Mesothelial cell of epicardium (in vitro differentiated cells): ENCODE measurements around the gene DKK3. TPM values are rescaled to one million over a fixed set of nuclear protein-coding genes. Genes with fewer than 3 reads are reported as not detected.

Source experiments
- DNase-seq, 2 experiments: peaks; one replicate each; pipeline ENCODE4 v3.0.0; 2021; ENCODE audit warnings: low spot score in 2 of 2; ENCODE audit not compliant: unreplicated experiment in 2 of 2
- H3K27ac Mint-ChIP-seq: 2 replicates; pipeline ENCODE4 v1.8.0; 2021; ENCODE audit warnings: mixed read lengths
- H3K27me3 Mint-ChIP-seq: 2 replicates; pipeline ENCODE4 v1.8.0; 2021; ENCODE audit warnings: low read depth, mixed read lengths
- H3K36me3 Mint-ChIP-seq: 2 replicates; pipeline ENCODE4 v1.8.0; 2021; ENCODE audit warnings: mixed read lengths
- H3K4me1 Mint-ChIP-seq: 2 replicates; pipeline ENCODE4 v1.8.0; 2021; ENCODE audit warnings: mixed read lengths
- H3K4me3 Mint-ChIP-seq: 2 replicates; pipeline ENCODE4 v1.8.0; 2021; ENCODE audit warnings: mild to moderate bottlenecking, moderate library complexity, mixed read lengths
- H3K9me3 Mint-ChIP-seq: 2 replicates; pipeline ENCODE4 v1.8.0; 2021; ENCODE audit warnings: mixed read lengths
- total RNA-seq: library from RNA; stranded (reverse); gene quantifications from 3 replicates; pipeline ENCODE4 v1.2.1, GENCODE V29; 2021
- TF ChIP-seq, protein P1 (sequence below): fragments of 200-600 bp; sonication (generic); IDR thresholded peaks from one replicate; pipeline ENCODE4 v1.5.0; 2021; ENCODE audit warnings: antibody characterized with exemption; ENCODE audit not compliant: unreplicated experiment

Gene DKK3
- total RNA-seq, 1 donor from 2014 or later: 29.7 TPM

DNA sequence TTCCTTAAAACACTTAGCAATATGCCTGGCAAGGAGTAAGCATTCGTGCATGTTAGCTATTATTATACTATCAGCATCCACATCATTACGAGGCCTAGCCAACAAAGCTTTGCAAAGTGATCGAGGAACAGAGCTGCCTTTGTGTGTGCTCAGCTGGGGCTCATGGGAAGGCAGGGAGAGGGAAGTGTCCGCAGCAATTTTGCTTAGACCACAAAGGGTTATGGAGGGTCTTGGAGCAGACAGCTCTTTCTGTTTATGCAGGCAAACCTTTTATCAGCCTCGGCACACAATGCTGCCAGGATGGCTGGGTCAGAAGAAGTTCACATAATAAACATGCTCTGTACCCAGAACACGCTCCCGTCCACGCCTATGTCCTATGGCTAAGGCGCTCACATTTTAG is 10.9 kb upstream of the DKK3 start:
- TF ChIP-seq, protein P1, sequence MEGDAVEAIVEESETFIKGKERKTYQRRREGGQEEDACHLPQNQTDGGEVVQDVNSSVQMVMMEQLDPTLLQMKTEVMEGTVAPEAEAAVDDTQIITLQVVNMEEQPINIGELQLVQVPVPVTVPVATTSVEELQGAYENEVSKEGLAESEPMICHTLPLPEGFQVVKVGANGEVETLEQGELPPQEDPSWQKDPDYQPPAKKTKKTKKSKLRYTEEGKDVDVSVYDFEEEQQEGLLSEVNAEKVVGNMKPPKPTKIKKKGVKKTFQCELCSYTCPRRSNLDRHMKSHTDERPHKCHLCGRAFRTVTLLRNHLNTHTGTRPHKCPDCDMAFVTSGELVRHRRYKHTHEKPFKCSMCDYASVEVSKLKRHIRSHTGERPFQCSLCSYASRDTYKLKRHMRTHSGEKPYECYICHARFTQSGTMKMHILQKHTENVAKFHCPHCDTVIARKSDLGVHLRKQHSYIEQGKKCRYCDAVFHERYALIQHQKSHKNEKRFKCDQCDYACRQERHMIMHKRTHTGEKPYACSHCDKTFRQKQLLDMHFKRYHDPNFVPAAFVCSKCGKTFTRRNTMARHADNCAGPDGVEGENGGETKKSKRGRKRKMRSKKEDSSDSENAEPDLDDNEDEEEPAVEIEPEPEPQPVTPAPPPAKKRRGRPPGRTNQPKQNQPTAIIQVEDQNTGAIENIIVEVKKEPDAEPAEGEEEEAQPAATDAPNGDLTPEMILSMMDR: no peak
- DNase-seq: no peak
- peak overlapping the region; percentile 59 for H3K27ac Mint-ChIP-seq
- H3K4me3 Mint-ChIP-seq: no peak overlapping the region
- peaks cover 7% of the 10 kb centered on the region for H3K36me3 Mint-ChIP-seq
- H3K9me3 Mint-ChIP-seq: peaks cover 19% of the 10 kb centered on the region
- H3K27me3 Mint-ChIP-seq: no peaks in the 10 kb centered on the region
- H3K4me1 Mint-ChIP-seq: peaks cover 19% of the 10 kb centered on the region

DNA sequence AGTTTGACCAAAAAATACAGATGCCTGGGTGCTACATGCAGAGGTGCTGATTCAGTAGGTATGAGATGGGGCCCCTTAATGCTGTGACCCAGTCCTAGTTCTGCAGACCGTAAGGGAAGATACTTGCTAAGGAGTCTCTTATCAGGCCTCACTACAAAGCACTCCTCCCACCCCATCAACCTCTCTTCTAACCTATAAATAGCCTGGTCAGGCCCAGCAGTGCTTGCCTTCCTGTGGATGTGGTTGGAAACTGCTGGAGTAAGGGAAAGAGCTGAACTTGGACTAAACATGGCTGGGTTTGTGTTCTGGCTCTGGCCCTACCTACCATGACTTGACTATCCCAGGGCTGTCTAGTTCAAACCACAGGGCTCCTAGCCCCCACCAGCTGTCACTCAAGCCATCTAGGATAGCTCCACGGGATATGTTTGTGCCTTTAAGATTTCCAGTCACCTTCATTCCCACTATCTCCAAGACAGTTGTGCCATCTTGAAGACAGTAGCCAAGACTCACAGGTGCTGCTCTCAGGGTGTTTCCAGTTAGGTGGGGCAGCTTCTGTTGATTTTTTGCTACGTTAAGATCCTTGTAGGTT is 9.5 kb upstream of the DKK3 start:
- H3K27ac Mint-ChIP-seq: no peak overlapping the region
- no peak overlapping the region for H3K4me3 Mint-ChIP-seq
- DNase-seq: no peak
- peaks cover 4% of the 10 kb centered on the region for H3K36me3 Mint-ChIP-seq
- peaks cover 19% of the 10 kb centered on the region for H3K4me1 Mint-ChIP-seq
- TF ChIP-seq, protein P1: no peak
- peaks cover 3% of the 10 kb centered on the region for H3K27me3 Mint-ChIP-seq
- peaks cover 6% of the 10 kb centered on the region for H3K9me3 Mint-ChIP-seq

DNA sequence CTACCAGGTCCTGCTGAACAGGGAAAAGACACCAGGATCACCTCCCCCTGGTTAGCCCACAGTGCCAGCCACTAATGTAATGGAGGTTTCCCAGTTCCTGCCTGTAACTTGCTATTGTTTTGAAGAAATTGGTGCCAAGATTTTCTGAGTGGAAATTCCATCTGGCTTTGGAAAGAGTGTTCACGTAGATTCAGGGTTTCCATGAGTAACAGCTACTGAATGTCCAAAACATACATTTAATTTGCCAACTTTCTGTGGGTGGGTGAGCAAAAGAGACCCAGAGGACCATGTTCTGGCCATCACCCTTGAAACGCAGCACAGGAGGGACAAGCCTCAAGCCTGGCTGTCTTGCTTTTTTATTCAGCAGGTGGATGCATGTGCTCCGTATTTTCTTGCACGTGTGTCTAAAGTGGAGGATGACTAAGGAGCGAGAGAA is 8.8 kb upstream of the DKK3 start:
- no peak overlapping the region for H3K4me3 Mint-ChIP-seq
- no peak for DNase-seq
- H3K9me3 Mint-ChIP-seq: peaks cover under 1% of the 10 kb centered on the region
- H3K27ac Mint-ChIP-seq: no peak overlapping the region
- H3K27me3 Mint-ChIP-seq: peaks cover 8% of the 10 kb centered on the region
- TF ChIP-seq, protein P1: no peak
- H3K36me3 Mint-ChIP-seq: no peaks in the 10 kb centered on the region
- H3K4me1 Mint-ChIP-seq: peaks cover 19% of the 10 kb centered on the region

DNA sequence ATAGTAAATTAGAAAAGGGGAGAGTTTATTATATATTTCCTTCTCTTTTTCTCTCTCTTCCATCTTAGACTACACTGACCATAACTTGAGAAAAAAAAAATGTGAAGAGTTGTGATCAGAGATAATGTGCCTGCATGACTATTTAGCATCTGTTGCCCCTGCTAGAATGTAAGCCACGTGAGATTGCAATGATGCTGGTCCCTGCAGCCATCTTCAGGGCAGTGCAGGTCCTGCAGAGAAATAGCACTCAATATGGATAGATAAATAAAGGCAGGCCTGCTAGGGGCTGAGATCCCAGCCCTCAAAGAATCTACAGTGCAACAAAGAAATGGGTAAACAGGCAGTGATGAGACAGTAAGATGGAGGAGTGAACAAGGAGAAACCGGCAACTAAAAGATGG is 7.8 kb upstream of the DKK3 start:
- Mint-ChIP-seq H3K27me3 (peaks cover 12% of the 10 kb centered on the region), H3K36me3 (no peaks in the 10 kb centered on the region), H3K4me1 (peaks cover 19% of the 10 kb centered on the region), H3K9me3 (no peaks in the 10 kb centered on the region), H3K4me3 (no peak overlapping the region), H3K27ac (no peak overlapping the region)
- TF ChIP-seq, protein P1: no peak
- DNase-seq: no peak

DNA sequence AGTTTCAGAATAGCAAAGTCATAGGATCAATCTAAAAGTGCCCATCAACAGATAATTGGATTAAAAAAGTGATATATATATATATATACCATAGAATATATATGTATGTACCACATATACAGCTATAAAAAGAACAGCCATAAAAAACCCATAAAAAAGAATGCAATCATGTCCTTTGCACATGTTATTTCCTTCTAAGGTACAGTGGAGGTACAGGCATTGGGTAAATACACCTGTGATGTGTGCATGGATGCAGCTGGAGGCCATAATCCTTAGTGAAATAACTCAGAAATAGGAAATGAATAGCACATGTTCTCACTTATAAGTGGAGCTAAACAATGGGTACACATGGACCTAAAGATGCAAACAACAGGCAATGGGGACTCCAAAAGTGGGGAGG is 7.1 kb upstream of the DKK3 start:
- H3K36me3 Mint-ChIP-seq: no peaks in the 10 kb centered on the region
- TF ChIP-seq, protein P1: no peak
- H3K9me3 Mint-ChIP-seq: no peaks in the 10 kb centered on the region
- H3K27me3 Mint-ChIP-seq: peaks cover 16% of the 10 kb centered on the region
- DNase-seq: no peak
- no peak overlapping the region for H3K27ac Mint-ChIP-seq
- peaks cover 16% of the 10 kb centered on the region for H3K4me1 Mint-ChIP-seq
- H3K4me3 Mint-ChIP-seq: no peak overlapping the region

DNA sequence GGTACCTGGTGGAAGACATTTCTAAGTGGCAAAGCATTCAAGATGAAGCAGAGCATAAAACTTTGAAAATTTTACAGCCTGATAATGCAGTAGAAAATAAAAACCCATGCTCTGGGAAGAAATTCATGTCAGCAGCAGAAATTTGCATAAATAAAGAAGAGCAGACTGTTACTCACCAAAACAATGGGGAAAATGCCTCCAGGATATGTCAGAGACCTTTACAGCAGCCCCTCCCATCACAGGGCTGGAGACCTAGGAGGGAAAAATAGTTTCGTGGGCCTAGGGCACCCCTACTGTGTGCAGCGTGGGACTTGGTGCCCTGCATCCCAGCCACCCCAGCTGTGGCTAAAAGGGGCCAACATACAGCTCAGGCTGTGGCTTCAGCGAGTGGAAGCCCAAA is 5.4 kb upstream of the DKK3 start:
- no peaks in the 10 kb centered on the region for H3K9me3 Mint-ChIP-seq
- H3K4me3 Mint-ChIP-seq: no peak overlapping the region
- no peak for DNase-seq
- H3K27me3 Mint-ChIP-seq: peaks cover 26% of the 10 kb centered on the region
- TF ChIP-seq, protein P1: no peak
- H3K36me3 Mint-ChIP-seq: no peaks in the 10 kb centered on the region
- peaks cover 5% of the 10 kb centered on the region for H3K4me1 Mint-ChIP-seq
- H3K27ac Mint-ChIP-seq: no peak overlapping the region
